VCaP (cell line): ENCODE measurements around the gene ADD2.

Experiments used
- H3K27ac ChIP-seq: fragments of 450-650 bp; 2 replicates; pipeline ENCODE4 v1.5.1; 2017
- CTCF ChIP-seq: fragments of 450-650 bp; conservative IDR thresholded peaks from 2 replicates; pipeline ENCODE4 v1.5.1; 2017; ENCODE audit warnings: mild to moderate bottlenecking, moderate library complexity

ADD2 gene

GRCh38 chr2:70613521-70613920, 154.5 kb downstream of the ADD2 start:
- no peak overlapping the region for H3K27ac ChIP-seq
- TF ChIP-seq CTCF = no peak

- H3K27ac ChIP-seq = no peak overlapping the region
- TF ChIP-seq CTCF = no peak
These were observed 155.4 kb downstream of the ADD2 start for GRCh38 chr2:70612574-70612973.

GRCh38 chr2:70608373-70608772, 159.6 kb downstream of the ADD2 start:
- no peak for TF ChIP-seq CTCF
- H3K27ac ChIP-seq = no peak overlapping the region

DNA sequence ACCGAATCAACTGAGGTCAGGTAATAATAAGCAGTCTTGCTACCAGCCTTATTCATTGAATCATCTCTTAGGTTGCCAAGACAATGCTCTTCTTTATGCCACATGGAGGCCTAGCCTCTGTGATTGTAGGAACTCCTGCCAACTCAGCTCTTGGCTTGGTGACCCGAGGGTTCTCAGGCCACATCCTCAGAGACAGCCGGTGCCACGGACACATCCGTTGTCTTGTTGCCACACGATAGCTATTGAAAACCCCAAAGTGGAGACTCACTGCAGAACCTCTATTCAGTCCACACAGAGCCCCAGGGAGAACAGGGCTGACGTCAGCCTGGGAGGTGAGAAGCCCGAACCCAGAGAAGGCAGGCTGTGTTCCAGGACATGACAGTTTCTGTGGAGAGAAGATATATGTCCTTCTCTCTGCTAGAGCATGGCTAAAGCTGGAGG, 160.9 kb downstream of the ADD2 start:
- TF ChIP-seq CTCF = no peak

More for the DNA sequence above, 160.9 kb downstream of the ADD2 start:
- H3K27ac ChIP-seq = no peak overlapping the region
